NOMO-1 treated with dmso at 0.1 percent for 144 hours (cell line): ENCODE measurements around the gene MKKS.
"Not testable (repeated sequence)": the region's sequence is repeated elsewhere in the genome, so short reads cannot be mapped to it uniquely, and the experiment has no call there.

ENCODE experiments used
- DNase-seq: peaks from one replicate; lab custom pipeline; 2025; ENCODE audit not compliant: unreplicated experiment; lab: John Stamatoyannopoulos, UW

The MKKS gene

DNA sequence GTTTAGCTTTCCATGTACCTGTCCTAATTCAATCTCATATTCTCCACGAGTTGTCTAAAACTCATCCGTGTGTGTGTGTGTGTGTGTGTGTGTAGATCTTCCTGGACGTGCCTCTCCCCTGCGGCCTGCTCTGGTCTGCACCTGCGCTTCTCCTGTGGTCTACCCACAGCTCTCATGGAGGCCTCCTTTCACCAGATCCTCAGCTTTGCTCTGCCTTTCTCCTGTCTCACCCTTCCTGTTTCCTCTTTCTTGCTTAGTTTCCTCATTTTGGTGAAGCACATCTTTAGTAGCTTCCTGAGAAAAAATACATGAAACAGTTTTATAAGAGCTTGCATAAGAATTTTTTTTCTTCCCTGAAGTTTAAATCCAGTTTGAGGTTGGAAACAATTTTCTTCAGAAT is 19.2 kb upstream of the MKKS start:
- DNase-seq, result peak; percentile 96

DNA sequence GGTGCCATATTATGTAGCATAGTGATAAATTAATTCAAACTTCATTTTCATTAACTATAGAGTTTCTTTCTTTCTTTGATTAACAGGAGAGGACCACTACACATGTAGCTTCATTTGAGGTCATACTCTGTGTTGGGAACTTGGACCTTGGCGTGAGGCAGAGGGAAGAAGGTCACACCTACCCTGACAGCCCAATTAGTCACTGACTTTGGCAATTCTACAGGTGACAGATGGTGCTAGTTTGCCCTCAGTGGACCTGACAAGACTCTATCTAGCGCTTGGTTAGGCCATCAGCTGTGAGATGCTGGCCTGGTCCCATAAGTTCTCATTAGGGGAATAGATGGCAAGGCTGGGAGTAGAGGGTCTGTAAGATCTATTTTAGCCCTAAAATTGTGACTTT is 15.2 kb upstream of the MKKS start:
- DNase-seq, result no peak

DNA sequence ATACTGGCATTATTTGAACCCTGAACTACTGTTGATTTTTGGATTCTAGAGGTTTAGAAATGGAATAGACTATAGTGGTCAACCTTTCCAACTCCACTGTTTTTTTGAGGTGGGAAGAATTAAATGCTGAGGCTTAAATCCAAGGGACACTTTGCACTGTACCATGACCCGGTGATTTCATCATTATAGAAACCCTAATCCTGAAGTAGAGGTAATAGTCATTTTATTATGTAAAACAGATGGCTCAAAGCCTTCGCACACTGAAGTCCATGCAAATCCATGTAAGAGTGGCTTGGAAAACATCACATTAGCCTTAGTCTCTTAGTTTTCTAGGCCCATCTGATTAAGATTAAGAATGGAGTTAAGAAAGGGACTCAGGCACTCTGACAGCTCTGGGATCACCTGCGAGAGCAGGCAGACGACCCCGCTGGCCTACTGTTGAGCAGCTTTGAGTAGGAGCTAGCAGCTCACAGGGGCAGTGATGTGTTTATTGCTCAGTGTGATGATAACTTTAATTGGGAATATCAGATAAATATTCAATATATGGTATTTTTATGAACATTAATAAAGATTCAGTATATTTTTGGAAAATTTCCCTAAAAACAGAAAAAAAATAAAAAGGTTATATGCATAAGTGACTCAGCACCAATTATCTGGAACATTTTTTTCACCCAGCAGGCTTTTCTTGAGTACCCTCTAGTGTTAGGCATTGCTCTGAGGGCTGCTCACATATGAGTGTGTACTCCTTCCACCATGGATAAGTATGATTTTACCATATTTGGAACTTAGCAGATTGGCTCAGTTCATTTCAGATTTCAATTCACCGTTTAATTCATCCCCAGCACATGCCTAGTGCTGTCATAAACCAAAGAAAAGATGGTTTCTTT is 14.5 kb upstream of the MKKS start:
- DNase-seq, result no peak

DNA sequence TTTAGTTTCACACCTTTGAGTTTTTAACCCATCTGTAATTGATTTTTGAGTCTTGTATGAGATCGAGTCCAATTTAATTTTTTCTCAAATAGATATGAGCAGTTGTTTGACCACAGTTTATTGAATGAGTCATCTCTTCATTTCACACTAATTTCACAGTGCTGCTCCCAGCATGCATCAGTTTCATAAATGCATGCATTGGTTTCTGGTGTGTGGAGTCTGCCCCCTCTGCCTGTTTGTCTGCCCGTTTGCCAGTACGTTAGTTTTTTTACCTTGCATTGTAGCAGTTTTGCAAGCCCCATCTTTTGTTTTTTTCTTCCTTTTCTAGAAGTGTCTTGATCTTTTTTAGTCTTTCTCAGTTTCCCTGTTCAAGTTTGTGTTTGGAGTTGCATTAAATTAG is 13.0 kb upstream of the MKKS start:
- peak; percentile 35 for DNase-seq

DNA sequence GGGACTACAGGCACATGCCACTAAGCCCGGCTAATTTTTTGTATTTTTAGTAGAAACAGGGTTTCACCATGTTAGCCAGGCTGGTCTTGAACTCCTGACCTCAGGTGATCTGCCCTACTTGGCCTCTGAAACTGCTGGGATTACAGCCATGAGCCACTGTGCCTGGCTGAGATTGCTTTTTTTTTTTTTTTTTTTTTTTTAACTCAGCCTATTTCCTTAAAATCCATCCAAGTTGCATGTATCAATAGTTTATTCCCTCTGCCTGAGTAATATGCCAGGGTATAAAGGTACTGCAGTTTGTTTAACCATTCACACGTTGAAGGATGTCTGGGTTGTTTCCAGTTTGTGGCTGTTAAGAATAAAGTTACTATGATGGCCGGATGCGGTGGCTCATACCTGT is 11.7 kb upstream of the MKKS start:
- DNase-seq, result no peak

DNA sequence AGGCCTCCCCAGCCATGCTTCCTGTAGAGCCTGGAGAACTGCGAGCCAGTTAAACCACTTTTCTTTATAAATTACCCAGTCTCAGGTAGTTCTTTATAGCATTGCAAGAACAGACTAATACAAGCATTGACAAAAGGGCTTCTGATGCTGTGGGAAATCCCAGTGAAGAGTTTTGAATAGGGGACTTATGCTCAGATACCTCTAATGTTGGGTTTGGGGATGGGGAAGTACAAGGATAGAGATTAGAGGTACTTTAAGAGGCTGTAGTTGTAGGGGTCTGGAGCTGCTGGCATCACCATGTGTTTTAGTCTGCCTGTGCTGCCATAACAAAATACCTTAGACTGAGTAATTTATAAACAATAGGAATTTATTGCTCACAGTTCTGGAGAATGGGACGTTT is 9.9 kb upstream of the MKKS start:
- DNase-seq, result no peak

DNA sequence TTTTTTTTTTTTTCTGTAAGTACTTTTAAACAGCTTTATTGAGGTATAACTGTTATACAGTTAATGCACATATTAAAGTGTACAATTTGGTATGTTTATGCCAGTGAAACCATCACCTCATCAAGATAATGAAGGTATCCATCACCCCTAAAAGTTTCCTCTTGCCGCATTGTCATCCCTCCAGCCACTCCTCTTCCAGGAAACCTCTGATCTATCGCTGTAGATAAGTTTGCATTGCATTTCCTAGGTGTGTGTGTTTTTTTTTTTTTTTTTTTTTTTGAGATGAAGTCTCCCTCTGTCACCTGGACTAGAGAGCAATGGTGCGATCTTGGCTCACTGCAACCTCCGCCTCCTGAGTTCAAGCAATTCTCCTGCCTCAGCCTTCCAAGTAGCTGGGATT is 4.2 kb upstream of the MKKS start:
- DNase-seq, result no peak

DNA sequence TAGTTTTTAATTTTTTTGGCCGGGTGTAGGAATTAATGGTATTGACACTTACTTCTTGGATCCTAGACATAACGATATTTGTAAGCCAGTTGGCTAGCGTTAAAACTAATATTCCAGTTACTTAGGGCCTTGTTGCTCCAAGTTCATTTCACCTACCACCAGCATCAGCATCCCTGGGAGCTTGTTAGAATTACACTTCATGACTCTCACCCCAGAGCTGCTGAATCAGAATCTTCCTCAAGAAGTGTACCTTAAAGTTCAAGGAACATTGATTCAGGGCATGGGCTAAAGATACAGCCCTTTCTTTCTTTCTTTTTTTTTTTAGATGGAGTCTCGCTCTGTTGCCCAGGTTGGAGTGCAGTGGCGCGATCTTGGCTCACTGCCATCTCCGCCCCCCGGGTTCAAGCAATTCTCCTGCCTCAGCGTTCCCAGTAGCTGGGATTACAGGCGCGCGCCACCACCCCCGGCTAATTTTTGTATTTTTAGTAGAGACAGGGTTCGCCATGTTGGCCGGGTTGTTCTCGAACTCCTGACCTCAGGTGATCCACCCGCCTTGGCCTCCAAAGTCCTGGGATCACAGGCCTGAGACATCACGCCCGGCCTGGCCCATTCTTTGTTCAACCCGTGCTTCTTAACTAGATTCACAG is 2.2 kb upstream of the MKKS start:
- no peak for DNase-seq

DNA sequence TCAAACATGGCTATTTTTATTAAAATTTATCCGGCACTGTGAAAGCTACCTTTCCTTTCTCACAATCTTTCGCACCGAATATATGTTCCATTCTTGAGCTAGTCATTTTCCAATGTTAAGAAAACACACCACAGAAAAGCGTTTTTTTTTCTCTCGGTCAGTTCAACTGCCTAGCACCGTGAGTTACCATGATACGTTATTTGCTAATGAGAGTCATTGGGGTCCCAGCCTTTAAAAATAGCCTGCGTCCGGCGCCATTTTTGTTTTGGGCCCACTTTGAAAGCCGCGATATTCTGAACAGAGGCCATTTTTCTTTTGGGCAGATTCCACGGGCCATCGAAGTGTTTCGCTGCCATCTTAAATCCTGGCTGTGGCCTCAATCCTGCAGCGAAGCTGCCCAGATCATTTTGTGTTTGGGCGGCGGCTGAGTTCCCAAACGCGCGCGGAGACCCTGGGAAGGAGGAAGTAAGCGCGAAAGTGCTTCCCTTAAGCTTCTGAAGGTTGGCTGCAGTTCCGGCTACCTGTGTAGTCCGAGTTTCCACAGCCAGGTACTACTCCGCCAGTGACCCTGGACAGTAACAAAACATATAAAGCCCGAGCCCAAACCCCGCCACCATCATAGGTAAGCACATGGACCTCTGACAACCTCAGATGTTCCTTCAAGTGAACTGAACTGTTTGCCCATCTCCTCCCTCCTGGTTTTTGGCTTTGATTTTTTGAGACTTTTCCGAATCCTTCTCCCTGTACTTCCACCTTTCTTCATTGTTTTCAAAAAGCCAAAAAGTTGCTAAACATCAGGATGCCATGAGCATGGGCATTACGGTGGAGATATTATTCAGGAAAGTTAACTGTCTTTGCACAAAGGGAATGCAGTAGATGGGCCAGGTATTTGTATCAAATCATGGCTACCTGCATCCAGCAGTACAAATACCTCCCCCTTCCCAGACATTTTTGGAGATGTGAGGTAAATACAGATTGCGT is 1.1 kb upstream of the MKKS start, which contains the start of gene SLX4IP:
Gene SLX4IP, plus strand, starts transcription at position 474 of the 981 bp plus-strand sequence. CDS start 22,900 bp downstream, outside the sequence.
- peak; percentile 93 for DNase-seq

DNA sequence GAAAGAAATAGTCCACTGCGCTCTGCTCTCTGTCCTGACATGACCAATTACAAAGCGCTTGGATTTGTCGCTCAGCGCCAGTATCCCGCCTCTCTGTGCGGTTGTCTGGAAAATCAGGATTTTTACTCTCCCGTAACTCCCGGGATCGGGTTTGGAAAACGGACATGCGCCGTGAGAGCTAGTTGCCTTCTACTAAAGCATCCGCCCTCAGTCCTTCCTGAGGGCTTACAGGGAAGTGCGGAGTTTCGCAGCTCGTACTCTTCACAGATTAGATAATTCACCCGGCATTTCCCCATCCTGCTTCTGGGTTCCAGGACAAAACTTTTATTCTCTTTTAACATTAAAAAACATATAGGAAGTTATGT is 427 bp upstream of the MKKS start:
- peak; percentile 79 for DNase-seq

DNA sequence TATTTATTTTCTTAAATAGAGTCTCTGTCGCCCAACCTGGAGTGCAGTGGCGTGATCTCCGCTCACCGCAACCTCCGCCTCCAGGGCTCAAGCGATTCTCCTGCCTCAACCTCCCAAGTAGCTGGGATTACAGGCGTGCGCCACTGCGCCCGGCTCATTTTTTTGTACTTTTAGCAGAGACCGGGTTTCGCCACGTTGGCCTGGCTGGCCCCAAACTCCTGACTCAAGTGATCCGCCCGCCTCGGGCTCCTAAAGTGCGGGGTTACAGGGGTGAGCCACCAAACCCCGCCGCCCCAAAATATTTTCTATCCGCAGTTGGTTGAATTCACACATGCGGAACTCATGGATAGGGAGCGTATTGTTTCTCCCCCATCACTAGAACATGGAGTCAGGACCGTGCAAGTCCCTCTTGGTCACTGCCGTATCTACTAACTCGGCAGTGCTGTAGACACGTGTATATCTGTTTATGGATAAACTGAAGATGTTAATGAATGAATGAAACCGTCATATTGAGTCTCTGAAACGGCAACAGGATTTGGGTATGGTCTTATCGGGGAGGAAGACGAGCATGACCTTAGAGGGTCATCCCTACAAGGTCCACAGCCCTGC is 904 bp downstream of the MKKS start:
- no peak for DNase-seq

DNA sequence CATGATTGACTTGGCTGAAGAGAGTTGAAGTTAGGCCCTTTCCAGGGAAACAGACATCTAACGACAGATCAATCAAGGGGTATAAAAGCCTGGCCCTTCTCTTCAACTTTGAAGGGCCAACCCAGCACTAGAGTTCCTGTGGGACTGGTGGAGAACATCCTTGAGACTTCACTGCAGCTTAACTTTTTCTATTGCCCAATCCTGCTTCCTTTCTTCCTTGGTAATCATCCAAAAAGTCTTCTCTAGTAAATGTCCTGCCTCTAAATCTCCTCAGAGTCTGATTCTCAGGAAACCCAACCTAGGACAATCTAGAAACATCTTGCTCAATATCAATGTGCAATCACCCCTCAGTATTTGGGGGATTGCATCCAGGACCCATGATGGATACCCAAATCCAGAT is 1.9 kb downstream of the MKKS start:
- no peak for DNase-seq

DNA sequence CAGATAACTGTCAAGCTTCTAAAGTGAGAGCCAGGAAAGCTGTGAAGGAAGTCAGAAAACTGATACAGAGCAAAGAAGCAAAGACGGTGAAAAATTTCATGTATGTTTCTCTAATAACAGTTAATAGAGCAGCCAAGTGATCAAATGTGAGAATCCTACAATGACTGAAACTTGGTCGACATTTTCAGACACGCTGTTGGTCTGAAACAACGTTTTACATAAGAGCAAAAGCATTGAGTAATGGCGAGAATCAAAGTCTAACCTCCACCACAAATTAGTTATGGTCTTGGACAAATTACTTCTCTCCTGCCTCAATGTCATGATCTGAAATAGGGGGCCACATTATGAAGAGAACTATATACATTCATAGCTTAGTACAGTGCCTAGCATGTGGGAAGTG is 3.3 kb downstream of the MKKS start:
- no peak for DNase-seq

DNA sequence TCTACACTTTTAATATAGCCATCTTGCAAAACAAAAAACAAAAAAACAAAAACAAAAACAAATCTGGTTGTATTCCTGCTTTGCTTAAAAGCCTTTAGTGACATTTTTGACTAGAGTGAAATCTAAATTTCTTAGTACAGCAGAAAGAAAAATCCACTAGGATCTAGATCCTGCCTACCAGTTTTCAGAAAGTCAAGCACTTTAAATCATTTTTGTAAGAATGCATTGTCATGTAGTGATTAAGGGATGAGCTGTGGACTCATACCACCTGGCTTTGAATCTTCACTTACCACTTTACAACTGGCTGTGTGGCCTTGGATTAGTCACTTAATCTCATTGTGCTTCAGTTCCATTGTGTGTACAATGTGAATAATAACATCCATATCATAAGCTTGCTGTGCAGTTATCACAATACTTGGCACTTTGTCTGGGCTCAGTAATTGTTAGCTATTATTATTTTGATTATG is 4.0 kb downstream of the MKKS start:
- no peak for DNase-seq

DNA sequence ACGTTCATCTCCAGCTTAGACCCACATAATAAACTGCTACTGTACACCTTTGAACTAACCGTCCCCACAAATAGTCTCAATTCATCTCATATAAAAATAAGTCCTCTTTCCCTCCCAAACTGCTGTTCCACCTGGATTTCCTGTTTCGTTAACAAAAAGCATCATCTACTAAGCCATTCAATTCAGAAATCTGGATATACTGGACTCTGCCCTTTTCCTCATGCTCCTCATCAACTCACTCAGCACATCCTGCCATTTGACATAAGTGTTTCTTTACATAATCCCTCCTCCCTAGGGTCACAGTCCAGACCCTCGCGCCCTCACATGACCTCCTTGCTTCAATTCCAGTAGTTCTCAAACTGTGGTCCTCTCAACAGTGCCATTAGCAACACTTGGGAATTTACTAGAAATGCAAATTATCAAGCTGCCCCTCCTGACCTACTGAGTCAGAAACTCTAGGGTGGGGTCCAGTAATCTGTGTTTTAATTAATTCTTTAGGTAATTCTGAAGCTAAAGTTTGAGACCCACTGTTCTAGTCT is 4.5 kb downstream of the MKKS start:
- no peak for DNase-seq

DNA sequence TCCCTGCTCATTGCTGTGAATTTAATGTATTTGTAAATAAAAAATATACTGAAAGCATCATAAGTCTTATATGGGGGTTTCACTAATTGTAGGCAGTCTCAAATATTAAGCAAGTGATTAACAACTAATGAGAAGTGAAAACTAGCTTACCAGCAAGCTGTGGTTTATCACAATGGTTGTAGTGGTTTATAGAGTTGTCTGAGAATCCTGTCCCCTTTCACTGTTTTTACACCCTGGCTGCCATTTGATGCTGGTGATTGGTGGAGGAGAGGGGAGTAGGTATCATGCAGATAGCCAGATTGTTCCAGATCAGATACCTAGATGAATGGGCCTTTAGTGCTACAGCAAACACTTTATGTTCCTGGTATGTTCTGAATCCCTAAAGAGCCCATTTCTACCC is 6.0 kb downstream of the MKKS start:
- DNase-seq, result no peak

DNA sequence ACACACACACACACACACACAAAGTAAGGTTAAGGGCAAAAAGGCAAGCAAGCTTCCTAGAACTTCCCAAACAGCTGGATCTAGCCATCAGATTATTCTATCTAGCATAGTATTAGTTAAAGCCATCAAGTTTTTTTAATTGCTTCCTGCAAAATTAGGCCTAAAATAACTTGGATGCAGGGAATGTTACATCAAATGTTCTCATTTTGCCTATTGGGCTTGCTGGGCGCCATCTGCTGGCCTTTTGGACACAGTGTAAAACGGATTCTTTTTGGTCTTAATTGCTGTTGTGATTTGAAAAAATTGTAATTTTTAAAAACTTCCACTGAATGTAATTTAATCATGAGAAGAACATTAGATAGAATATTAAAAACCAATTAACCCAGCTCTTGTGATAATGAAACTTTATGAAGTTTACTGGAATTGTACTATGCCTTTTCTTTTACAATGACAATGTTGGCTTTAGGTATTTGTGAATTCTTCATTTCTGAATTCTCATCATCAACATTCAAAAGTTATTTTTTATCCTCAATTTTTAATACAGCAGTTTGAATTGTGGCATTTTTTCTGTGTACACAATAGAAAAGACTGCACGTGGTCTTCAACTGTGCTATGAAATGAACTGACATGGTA is 6.8 kb downstream of the MKKS start:
- no peak for DNase-seq

DNA sequence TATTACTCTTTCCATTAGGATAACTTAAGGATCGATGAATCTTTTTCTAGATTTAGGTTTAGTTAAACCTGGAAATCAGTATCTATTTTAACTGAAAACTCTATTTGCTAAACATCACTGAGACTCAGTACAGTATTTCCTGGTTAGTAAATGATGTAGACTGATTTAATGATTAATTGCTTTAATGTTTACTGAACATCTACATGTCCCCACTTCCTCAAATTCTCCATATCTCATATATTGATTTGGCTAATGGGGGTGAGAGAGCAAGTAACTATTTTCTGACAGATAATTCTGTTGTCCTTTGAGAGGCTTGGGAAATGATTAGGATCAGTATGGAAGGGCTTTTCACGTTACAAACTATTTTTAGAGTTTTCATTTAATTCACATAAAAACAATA is 10.3 kb downstream of the MKKS start:
- no peak for DNase-seq

DNA sequence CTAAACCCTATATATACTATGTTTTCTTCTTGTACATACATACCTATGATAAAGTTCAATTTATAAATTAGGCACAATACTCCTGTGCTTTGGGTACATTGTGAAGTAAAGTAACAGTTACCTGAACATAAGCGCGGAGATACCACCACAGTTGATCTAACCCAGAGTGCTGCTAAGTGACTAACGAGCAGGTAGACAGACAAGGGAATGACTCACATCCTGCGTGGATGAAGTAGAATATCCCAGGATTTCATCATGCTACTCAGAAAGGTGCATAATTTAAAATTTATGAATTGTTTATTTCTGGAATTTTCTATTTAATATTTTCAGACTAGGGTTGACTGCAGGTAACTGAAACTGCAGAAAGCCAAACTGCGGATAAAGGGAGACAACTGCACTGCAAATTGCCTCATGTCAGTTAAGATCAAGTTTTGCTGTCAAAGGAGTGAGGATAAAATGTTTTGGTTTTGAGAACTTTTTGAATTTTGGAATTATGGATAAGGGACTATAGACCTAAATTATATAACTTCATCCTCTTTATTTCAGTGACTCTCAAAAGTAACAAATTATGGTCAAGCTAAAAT is 14.4 kb downstream of the MKKS start:
- DNase-seq, result no peak

DNA sequence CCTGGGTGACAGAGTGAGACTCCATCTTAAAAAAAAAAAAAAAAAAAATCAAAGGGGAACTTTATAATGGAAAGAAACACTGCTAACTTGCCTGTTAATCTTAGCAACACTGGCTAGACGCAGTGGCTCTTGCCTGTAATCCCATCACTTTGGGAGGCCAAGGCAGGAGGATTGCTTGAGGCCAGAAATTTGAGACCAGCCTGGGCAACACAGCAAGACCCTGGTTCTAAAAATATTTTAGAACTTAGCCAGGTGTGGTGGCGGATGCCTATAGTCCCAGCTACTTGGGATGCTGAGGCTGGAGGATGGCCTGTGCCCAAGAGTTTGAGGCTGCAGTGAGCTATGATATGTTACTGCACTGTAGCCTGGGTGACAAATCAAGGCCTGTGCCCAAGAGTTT is 16.8 kb downstream of the MKKS start:
- DNase-seq, result not testable (repeated sequence)
